ENCODE results near the gene INMT.

DNA sequence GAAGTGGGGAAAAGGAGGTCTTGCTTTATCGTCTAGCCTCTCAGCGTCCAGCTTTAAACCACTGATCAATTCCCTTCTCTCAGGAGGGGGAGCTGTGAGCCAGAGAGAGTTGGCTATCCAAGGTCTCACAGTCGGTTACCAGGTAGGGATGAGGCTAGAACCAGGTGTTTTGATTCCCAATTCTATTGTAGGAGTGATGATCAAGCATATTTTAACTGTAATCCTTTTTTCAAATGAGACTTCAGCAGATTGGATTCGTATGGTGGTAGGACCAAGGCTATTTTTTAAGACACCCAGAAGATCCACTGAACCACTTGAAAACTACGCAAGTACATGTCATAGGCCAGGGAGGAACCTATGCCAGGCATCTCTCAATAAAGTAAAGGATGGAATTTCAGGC, 27.6 kb downstream of the INMT start:
- no peak for TF ChIP-seq PRDM1 (tag by site-specific recombination; IDR thresholded peaks at IDR 0.05)
- TF ChIP-seq, protein P1, sequence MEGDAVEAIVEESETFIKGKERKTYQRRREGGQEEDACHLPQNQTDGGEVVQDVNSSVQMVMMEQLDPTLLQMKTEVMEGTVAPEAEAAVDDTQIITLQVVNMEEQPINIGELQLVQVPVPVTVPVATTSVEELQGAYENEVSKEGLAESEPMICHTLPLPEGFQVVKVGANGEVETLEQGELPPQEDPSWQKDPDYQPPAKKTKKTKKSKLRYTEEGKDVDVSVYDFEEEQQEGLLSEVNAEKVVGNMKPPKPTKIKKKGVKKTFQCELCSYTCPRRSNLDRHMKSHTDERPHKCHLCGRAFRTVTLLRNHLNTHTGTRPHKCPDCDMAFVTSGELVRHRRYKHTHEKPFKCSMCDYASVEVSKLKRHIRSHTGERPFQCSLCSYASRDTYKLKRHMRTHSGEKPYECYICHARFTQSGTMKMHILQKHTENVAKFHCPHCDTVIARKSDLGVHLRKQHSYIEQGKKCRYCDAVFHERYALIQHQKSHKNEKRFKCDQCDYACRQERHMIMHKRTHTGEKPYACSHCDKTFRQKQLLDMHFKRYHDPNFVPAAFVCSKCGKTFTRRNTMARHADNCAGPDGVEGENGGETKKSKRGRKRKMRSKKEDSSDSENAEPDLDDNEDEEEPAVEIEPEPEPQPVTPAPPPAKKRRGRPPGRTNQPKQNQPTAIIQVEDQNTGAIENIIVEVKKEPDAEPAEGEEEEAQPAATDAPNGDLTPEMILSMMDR (tag by site-specific recombination; IDR thresholded peaks at IDR 0.05), result no peak
- TF ChIP-seq ZNF223 (tag by site-specific recombination; IDR thresholded peaks at IDR 0.05), result no peak
- TF ChIP-seq ZNF311 (tag by site-specific recombination; IDR thresholded peaks at IDR 0.05; ENCODE audit: borderline replicate concordance), result no peak
- no peak for TF ChIP-seq ZNF792 (tag by site-specific recombination; IDR thresholded peaks at IDR 0.05)
- no peak for TF ChIP-seq ZNF274 (IDR thresholded peaks at IDR 0.05; ENCODE audit: low read length)
- TF ChIP-seq ZNF274 (tag by site-specific recombination; IDR thresholded peaks at IDR 0.05; ENCODE audit: borderline replicate concordance), result no peak
- TF ChIP-seq, protein P2, sequence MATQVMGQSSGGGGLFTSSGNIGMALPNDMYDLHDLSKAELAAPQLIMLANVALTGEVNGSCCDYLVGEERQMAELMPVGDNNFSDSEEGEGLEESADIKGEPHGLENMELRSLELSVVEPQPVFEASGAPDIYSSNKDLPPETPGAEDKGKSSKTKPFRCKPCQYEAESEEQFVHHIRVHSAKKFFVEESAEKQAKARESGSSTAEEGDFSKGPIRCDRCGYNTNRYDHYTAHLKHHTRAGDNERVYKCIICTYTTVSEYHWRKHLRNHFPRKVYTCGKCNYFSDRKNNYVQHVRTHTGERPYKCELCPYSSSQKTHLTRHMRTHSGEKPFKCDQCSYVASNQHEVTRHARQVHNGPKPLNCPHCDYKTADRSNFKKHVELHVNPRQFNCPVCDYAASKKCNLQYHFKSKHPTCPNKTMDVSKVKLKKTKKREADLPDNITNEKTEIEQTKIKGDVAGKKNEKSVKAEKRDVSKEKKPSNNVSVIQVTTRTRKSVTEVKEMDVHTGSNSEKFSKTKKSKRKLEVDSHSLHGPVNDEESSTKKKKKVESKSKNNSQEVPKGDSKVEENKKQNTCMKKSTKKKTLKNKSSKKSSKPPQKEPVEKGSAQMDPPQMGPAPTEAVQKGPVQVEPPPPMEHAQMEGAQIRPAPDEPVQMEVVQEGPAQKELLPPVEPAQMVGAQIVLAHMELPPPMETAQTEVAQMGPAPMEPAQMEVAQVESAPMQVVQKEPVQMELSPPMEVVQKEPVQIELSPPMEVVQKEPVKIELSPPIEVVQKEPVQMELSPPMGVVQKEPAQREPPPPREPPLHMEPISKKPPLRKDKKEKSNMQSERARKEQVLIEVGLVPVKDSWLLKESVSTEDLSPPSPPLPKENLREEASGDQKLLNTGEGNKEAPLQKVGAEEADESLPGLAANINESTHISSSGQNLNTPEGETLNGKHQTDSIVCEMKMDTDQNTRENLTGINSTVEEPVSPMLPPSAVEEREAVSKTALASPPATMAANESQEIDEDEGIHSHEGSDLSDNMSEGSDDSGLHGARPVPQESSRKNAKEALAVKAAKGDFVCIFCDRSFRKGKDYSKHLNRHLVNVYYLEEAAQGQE (tag by site-specific recombination; IDR thresholded peaks at IDR 0.05), result no peak
- TF ChIP-seq KLF9 (tag by site-specific recombination; IDR thresholded peaks at IDR 0.05; ENCODE audit: low read depth), result no peak
- TF ChIP-seq ZBTB48 (tag by site-specific recombination; IDR thresholded peaks at IDR 0.05), result no peak
- no peak for TF ChIP-seq GLI4 (tag by site-specific recombination; IDR thresholded peaks at IDR 0.05)

Measured in HEK293 (cell line).